Measurements from ENCODE around the gene APCDD1L.

- TF ChIP-seq CTCF (IDR thresholded peaks at IDR 0.05; ENCODE audit: poor library complexity, severe bottlenecking) (no peak), EP300 (conservative IDR thresholded peaks at IDR 0.05; ENCODE audit: poor library complexity, severe bottlenecking) (no peak), EZH2 (IDR thresholded peaks at IDR 0.05; ENCODE audit: borderline replicate concordance, insufficient read depth, low read length, poor library complexity, severe bottlenecking) (no peak), POLR2AphosphoS5 (IDR thresholded peaks at IDR 0.05) (no peak), RAD21 (conservative IDR thresholded peaks at IDR 0.05) (no peak), TAF1 (IDR thresholded peaks at IDR 0.05; ENCODE audit: low read depth) (no peak), SMC3 (conservative IDR thresholded peaks at IDR 0.05; ENCODE audit: poor library complexity) (no peak), REST (IDR thresholded peaks at IDR 0.05; ENCODE audit: borderline replicate concordance) (no peak)
These were observed 11.2 kb upstream of the APCDD1L start for GRCh38 chr20:58526411-58526810.

Measured in neural cell (in vitro differentiated cells).